ENCODE results near the gene GRID2.
"Not testable (repeated sequence)": the region's sequence is repeated elsewhere in the genome, so short reads cannot be mapped to it uniquely, and the experiment has no call there.

Gene GRID2

DNA sequence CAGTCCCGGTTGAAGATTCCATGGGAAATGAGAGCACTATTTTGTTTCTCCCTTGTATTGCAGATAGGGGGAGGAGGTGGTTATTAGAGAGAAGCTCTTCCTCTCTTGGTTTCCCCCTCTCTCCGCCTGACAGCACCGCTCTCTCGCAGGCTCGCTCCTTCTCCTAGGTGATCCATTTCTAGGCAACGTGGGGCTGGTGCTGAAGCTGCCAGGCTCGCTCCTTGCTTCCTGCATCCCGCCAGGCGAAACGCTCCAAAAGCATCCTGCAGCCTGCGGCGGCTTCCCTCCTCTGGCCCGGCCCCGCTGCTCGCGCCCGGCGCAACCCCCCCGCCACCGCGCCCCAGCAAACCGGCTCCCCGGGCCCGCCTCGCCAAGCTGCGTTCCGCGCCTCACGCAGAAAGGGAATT lies at the start of gene GRID2:
Gene GRID2 (plus strand): TSS at position 346 of the 407 bp plus-strand sequence.
- DNase-seq = no peak

DNA sequence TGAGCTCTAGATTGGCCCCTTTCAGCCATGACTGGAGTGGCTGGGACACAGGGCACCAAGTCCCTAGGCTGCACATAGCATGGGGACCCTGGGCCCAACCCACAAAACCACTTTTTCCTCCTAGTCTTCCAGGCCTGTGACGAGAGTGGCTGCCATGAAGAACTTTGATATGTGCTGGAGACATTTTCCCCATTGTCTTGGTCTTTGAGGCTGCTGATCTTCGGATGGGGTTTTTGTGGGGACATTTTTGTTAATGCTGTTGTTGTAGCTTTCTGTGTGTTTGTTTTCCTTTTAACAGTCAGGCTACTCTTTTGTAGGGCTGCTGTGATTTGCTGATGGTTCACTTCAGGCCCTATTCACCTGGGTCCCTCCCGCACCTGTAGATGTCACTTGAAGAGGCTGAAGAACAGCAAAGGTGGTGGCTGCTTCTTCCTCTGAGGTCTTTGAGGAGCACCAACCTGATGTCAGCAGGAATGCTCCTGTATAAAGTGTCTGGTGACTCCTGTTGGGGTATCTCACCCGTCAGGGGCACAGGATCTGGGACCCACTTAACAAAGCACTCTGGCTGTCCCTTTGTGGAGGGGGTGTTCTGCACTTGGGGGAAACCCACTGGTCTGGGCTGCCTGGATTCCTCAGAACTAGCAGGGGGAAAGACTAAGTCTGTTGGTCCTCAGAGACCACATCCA lies 49.6 kb upstream of the GRID2 start:
- no peak for DNase-seq

DNA sequence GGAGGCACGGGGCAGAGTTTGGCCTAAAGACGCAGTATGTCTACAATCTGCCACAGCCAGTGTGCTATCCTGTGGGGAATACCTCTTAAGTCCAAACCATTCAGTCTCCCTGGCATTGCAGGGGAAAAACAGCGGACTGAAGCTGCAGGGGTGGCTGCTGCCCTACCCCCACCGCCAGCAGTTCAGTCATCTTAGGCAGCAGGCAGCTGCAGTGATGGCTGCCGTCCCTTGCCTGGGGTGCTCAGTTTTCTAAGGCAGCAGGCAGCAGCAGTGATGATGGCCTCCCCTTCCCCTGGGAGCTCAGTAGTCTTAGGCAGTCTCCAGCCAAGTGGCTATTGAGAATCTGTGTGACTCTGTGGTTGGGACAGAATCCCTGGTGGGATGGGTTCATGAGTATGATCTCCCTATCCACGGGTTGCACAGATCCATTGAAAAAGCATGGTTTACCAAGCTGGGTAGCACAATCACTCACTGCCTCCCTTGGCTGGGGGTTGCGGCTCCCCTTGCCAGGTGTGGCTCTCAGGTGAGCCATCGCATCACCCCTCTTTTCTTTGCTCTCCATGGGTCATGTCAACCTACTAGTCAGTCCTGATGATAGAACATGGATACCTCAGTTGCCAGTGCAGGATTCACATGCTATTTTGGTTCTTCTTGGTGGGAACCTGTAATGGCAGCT lies 48.9 kb upstream of the GRID2 start:
- DNase-seq = no peak

DNA sequence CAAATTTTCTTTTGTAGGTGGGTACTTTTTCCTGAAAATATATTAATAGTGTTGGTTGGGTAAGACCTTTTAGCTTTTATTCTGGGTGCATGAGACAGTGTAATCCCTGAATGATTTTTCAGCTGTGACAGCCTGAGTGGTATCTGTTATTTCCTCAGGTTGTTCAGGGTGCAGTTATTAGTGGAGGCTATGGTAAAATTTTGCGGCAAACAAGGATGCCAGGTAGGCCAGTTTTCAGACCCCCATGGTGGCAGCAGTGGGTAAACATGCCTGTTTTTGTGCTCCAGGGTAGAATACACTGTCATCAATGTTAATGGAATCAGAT lies 47.9 kb upstream of the GRID2 start:
- DNase-seq = no peak

DNA sequence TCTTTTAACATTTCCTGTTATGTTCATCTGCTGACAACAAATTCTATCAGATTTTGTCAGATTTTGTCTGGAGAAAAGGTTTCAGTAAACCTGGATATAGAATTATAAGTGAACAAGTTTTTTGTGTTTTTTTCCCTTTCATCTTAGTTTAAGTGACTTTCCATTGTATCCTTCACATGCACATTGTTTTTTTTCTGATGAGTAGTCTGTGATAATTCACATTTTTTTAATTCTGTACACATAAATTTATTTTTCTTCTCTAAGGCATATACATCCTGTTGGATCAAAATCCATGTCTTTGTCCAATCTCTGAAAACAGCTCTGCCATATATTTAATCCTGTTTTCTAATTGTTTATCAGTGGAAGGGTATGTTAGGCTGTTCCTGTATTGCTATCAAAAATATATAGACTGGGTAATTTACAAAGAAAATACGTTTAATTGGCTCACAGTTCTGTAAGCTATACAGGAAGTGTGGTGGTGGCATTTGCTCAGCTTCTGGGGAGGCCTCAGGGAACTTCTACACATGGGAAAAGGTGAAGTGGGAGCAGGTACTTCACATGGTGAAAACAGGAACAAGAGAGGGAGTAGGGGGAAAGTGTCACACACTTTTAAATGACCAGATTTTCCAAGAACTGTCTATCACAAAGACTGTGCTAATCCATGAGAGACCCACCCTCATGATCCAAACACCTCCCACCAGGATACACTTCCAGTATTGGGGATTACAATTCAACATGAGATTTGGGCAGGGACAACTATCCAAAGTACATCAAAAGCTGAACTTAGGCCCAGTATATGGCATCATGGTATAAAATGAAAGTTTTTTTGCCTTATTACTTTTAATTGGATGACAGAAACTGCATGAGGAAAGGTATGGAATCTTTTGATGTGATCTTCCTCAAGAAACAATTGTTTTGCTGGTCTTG lies 45.6 kb upstream of the GRID2 start:
- DNase-seq = no peak

DNA sequence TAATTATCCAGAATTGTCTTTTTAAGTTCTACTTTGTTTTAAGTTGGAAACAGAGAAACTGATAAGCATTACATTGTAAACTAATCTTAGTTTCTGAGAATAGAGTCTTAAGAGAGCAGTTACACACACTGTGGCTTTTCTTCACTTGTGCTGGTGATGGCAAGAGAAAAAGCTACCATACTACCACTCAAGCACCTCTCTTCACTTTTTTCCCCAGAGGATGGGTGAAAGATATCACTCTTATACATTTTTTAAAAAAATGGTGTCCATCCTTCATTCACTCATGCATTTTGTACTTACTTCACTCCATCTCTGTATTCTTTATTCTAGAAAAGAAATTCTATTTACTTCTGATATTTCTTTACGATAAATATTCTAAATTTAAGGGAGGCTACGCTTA lies 42.5 kb upstream of the GRID2 start:
- no peak for DNase-seq

DNA sequence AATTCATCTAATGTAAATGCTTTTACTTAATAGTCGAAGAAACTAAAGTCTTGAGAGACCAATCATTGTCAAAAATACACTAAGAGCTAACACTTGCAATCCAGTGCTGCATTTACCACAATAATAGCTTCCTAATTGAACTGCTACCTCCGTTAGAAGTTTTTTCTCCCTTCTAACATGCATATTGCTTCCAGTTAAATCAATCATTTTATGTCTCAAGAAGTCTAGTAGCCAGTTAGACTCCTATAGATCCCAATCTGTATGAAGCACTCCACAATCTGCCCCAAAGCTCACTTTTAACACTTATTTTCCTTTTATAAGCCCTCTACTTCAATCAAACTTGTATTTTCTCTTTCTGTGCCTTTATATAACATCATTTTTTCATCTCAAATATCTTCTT lies 41.4 kb upstream of the GRID2 start:
- DNase-seq = no peak

DNA sequence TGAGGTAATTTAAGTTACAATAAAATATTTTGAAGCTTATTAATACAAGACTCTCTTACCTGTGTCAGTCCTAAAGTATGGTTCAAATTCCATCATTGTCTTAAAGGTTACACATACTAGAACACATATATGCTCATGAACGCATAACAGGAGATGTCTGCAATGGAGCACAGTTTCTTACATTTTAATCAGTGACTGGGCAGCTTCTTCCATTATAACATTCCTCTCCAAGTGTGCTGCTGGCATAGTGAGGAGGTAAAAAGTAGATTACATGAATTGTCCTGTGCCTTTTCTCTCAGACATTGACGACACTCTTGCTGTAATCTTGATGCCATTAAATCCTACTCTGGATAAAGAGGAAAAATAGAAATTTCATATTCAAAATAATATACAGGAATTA lies 40.8 kb upstream of the GRID2 start:
- no peak for DNase-seq

DNA sequence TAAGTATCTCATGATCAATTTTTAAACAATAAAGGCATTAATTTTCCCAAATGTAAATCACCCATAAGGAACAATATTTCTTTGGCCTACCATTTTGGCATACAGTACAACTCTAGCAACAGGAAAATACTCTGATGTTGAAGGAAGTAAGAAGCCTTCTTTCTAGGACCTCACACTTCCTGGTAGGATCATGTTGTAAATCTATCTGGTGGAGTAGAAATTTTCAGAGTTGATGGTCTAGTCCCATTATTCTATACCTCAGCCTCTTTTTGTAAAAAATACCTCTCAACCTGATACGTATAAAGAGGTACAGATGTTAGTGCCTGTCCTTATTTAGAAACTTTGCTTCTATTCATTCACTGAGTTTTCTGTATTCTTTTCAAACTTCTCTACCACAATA lies 40.2 kb upstream of the GRID2 start:
- DNase-seq = no peak

DNA sequence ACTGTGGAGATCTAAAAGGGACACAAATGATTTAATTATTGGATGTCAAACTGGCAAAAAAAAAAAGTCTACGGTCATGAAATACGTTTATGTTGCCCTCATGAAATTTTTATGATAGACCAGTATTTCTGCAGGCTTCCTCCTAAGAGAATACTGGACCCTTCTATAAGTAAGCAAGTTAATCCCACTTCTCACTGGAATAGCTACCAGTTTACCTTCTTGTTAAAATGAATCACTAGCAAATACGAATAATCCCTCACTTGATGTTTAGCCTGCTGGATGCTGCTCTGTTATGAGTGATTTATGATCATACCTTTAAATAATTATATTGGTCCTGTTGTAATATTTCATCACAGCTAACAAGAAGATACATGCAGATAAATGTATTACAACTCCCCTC lies 39.6 kb upstream of the GRID2 start:
- no peak for DNase-seq

DNA sequence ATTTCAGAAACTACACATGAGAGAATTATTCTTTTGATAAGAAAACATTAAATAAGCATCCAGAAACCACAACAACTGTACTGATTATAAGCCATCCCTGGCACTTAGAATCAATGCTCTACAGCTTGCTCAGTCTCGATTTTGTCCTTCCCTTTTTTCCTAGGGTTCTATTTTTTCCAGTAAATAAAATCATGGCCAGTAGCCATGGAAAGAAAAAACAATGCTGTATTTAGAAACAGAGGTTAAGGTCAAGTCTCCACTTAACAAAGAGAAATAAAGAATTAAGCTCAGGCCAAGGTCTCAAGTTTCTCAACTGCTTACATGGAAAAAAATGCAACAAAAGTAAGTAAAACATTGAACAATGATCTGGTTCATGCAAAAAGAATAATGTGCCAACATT lies 38.7 kb upstream of the GRID2 start:
- DNase-seq = no peak

DNA sequence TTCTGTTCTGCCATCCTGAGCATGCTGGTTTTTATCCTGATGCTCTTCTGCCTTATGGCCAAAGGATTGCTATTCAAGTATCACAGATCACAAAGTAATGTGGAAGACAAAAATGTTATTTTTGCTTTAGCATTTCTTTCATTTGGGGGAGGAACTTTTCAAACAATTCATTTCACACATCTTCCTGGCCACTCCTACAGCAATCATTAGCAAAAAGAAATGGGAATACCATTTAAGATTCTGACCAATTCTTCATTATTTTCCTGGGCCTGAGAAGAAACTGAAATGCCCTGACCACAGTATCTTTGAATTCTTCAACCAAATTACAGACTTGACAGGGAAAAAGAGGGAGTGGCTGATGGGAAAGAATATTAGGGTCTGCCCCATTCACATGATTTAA lies 38.0 kb upstream of the GRID2 start:
- no peak for DNase-seq

DNA sequence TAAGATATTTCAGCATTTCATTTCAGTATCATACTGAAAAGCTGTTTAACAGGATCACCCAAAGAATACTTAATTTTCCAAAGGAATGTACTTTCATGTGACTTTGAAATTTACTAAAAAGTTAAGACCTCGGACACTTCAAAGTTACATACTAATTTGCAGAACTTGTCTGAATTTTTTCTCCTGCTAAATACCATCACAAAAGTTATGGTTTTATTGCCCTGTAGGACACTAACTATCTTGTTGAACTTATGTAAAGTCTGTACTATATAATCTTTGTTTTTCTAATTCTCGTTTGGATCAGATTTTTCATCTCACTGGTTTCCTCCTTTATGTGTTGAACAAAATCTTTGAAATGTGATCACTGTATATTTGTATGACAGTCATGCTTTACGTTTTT lies 37.2 kb upstream of the GRID2 start:
- no peak for DNase-seq

DNA sequence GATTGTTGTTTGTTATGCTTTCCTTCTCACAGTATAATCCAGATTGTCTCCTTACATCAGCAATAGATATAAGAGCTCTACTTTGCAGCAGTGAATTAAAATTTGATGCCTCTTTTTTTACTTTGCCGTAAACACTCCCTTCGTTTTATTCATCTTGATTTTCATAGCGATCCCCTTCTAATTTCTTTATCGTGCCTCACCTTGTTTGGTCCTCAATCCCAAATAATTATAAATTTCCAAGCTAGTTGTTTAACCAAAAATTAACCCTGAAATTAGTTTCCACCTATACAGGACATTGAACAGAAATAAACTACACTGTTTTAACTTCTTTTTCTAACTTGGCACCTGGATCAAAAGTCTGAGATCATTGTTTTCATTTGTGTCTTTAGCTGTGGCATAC lies 35.1 kb upstream of the GRID2 start:
- no peak for DNase-seq

DNA sequence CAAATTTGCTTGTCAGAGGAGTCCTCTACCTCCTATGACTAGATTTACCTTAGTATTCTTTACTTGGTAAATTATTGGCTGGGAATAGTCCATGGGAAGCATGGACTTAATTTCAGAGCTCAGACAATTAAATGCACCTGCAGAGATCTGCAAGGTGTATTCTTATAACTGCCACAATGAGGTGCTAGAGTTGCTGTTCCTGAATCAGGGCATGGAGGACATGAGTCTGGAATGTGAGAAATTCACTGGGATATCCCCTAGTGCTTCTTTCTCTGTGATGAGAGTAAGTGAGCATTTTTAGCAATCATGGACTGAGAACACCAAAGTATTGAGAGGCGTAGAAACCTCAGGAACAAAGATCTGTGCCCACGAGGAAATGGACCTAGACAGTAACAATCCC lies 32.9 kb upstream of the GRID2 start:
- DNase-seq = no peak

DNA sequence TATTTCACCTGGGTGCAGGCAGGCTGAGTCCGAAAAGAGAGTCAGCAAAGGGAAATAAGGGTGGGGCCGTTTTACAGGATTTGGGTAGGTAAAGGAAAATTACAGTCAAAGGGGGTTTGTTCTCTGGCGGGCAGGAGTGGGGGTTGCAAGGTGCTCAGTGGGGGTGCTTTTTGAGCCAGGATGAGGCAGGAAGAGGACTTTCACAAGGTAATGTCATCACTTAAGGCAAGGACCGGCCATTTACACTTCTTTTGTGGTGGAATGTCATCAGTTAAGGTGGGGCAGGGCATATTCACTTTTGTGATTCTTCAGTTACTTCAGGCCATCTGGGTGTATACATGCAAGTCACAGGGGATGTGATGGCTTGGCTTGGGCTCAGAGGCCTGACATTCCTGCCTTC lies 32.2 kb upstream of the GRID2 start:
- not testable (repeated sequence) for DNase-seq

DNA sequence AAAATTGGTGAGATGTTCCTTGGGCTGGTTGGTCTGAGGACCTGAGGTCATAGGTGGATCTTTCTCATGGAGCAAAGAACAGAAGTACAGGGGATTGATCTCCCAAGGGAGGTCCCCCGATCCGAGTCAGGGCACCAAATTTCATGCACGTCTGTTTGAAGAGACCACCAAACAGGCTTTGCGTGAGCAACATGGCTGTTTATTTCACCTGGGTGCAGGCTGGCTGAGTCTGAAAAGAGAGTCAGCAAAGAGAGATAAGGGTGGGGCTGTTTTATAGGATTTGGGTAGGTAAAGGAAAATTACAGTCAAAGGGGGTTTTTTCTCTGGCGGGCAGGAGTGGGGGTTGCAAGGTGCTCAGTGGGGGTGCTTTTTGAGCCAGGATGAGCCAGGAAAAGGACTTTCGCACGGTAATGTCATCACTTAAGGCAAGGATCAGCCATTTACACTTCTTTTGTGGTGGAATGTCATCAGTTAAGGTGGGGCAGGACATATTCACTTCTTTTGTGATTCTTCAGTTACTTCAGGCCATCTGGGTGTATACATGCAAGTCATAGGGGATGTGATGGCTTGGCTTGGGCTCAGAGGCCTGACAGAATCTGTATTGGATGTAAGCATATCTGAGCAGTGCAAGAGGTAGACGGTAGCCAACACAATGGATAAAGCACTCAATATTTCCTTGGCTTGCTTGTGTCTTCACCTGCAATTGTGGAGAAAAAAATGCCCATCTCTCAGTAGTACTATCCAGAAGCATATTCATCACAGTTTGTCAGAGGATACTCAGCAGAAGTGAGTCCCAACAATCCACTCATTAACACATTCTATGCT lies 26.5 kb upstream of the GRID2 start:
- not testable (repeated sequence) for DNase-seq

DNA sequence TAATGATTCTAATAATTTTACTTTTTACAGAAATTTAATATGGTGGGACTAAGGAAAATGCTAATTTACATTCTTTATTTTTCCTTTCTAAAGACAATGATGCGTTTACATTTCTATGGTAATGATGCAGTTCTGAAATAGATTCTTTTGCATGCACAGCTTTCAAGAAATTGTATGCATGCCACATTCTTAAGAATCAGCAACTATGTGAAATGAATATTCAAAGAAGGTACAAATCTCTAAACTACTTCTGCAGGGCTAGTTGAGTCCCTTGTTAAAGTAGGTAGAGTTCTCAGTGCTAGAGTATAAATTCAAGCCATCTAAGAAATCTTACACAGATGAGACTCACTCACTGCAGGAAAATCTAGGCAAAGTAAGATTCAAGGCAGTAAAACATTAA lies 24.5 kb upstream of the GRID2 start:
- DNase-seq = no peak

DNA sequence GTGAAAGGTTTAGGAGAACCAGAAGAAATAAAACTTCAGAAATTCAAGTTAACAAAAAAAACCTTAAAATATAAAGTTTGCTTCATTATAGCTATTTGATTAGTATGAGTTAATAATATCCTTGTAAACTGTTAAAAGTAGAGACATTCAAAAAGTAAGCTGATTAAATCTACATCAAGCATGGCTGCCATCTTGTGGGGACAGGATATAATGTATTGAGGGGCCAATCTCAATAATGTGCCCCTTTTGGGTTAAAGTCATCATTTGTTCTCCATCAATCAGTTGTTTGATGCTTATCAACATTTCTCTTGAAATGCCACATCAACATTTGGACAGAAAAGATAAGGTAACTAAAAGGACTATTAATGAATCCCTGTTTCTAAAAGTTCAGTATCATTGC lies 4.6 kb upstream of the GRID2 start:
- DNase-seq = no peak

DNA sequence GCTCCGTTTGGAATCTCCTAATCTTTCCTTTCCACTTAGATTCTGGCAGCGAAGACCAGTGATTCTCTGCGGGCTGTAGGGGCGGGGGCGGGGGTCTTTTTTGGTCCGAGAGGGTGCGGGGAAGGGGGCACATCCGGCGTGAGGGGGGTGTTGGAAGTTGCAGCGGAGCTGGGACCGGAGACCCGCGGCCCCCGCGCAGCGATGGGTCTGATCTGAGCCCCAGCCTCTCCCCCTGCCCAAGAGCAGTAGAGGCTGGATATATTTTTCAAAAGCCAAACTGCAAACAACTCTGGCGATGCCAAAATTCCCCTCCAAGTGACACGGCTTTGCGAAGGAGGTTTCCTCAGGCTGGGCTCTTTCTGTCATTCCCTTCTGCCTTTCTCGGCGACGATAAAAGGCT lies 355 bp downstream of the GRID2 start:
- no peak for DNase-seq

DNA sequence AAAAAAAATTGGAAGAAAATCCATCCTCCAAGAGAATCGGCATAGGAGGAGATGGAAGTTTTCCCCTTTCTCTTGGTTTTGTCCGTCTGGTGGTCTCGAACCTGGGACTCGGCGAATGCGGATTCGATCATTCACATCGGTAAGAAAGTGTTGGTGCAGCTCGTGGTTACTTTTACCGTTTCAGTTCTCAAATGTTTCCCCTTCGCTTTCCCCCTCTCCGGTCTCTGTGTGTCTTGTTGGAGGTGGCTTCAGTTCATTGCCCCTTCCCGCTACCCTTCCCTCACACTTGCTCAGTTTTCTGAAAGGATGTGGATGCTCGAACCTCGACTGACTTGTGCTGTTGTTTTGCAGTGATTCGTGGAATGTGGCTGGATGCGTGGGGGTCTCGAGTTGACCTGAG lies 840 bp downstream of the GRID2 start:
- no peak for DNase-seq

DNA sequence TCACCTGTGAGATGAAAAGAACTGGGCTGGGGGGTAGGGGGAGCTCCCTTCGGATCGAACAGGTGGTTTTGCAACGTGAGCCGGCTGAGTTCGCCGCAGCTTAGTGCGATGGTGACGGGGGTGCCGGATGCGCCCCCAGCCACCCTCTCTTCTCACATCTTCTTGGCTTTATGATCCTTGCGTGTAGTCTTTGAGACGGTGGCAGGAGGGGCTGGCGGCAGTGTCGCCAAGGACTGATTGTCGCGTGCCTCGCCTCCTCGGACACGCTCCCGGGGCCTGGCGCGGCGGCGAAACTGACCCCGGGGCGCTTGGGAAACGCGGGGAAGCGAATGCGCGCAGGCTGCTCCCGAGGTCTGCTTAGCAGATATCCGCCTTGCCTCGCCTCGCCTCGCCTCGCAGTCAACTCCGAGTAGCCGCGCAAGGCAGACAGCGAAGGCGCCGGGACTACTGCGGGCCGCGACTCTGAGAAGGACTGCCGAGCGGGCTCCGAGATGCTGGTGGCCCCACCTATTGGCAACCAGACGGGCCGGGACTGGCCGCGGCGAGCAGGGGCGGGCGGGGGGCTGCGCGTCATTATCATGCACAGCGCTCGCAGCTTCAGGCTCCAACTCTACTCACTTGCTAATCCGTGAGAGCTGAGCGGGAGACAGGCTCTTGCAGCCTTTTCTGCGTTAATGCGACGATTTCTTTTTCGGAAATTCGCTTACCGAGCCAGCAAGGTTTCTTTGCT lies 1.5 kb downstream of the GRID2 start:
- no peak for DNase-seq

Data from stimulated activated CD4-positive, alpha-beta T cell treated with anti-CD3 and anti-CD28 coated beads, Interleukin-2, amount 100 ng/mL, for 48 hours (primary cell).